ENCODE results near the gene IFIT1B. TPM values are rescaled to one million over a fixed set of nuclear protein-coding genes. Genes with fewer than 3 reads are reported as not detected.

The IFIT1B gene
- total RNA-seq, 1 experiment from 2014 or later: not detected

DNA sequence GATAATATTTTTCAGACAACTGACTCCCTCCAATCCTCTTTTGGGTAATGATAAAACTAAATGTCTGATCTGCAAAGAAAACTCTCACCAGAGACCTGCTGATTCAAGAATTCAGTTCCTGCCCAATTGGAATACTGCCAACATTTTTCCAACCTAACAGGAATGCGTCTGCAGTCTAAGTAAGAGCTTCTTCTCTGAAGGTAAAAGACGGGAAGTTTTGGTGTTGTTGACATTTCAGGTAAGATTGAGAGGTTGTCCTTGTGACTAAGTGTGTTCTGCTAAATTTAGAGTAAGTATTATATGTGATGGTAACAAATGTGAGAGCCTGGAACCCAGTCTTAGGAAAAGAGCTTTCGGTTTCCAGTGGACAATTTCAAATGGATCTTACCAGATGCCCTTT lies 54.1 kb downstream of the IFIT1B start:
- CTCF ChIA-PET: no interaction called here

More for the DNA sequence above, 54.1 kb downstream of the IFIT1B start:
- intact Hi-C loops (cut with micrococcal nuclease): no loop called here
- TF ChIP-seq EZH2phosphoT487 (IDR thresholded peaks at IDR 0.05; ENCODE audit: borderline replicate concordance, low read length) (no peak), CTCF (conservative IDR thresholded peaks at IDR 0.05; ENCODE audit: low read depth, low read length) (no peak), EZH2 (IDR thresholded peaks at IDR 0.05; ENCODE audit: low read length, unreplicated experiment) (no peak)
- Histone ChIP-seq H4K20me1 (ENCODE audit: low read length) (no peaks in the 10 kb centered on the region), H3K27ac (ENCODE audit: low read length) (no peak overlapping the region), H3K9me3 (ENCODE audit: low read length) (no peaks in the 10 kb centered on the region), H3K9me2 (replicated peaks; ENCODE audit: low read length) (no peaks in the 10 kb centered on the region), H2AFZ (ENCODE audit: low read length) (0 out of 2 replicates have a peak overlapping the region, but pooled peaks have one; percentile 14), H3K79me2 (ENCODE audit: low read length) (no peaks in the 10 kb centered on the region), H3K36me3 (ENCODE audit: low read depth, low read length) (no peaks in the 10 kb centered on the region), H3K4me2 (ENCODE audit: low read length) (peak overlapping the region; percentile 48; the same call in 1 of the 2 replicates), H3K27me3 (ENCODE audit: low read length) (no peaks in the 10 kb centered on the region), H3K9ac (ENCODE audit: low read length) (no peak overlapping the region), H3K4me1 (ENCODE audit: insufficient read depth, low read length) (peaks cover 29% of the 10 kb centered on the region), H3K4me3 (ENCODE audit: low read length) (no peak overlapping the region), H3F3A (ENCODE audit: low read length, unreplicated experiment) (no peaks in the 10 kb centered on the region)
- POLR2A ChIA-PET (ENCODE audit: unreplicated experiment): no interaction called here
- DNase-seq: peak; percentile 89
- BruUV-seq (replicated peaks): no TSS peak
- ATAC-seq: 0 out of 2 replicates have a peak, but pooled peaks have one; percentile 18

Other genes starting within 250 kb of the IFIT1B start
- gene CH25H, start 170.7 kb upstream of the IFIT1B start, total RNA-seq (2014; rRNA removed): not detected in 2 replicates
- 54.4 and 55.7 TPM in 2 replicates for gene LIPA, start 126.3 kb upstream of the IFIT1B start, total RNA-seq (2014; rRNA removed)
- 6.9 and 8.6 TPM in 2 replicates for gene IFIT2, start 76.0 kb upstream of the IFIT1B start, total RNA-seq (2014; rRNA removed)
- gene IFIT3, start 50.1 kb upstream of the IFIT1B start, total RNA-seq (2014; rRNA removed): 5.0 and 7.1 TPM in 2 replicates
- gene IFIT1, start 14.6 kb downstream of the IFIT1B start, total RNA-seq (2014; rRNA removed): 14.1 and 19.6 TPM in 2 replicates
- gene IFIT5, start 36.5 kb downstream of the IFIT1B start, total RNA-seq (2014; rRNA removed): 8.9 and 10.7 TPM in 2 replicates
- not detected in 2 replicates for gene SLC16A12, start 157.5 kb downstream of the IFIT1B start, total RNA-seq (2014; rRNA removed)